Activated naive CD8-positive, alpha-beta T cell (primary cell): Measurements from ENCODE around the gene OR6X1.
A peak's percentile ranks its signal among the peaks of the same experiment; 100 is the strongest.
"Not testable (repeated sequence)": the region's sequence is repeated elsewhere in the genome, so short reads cannot be mapped to it uniquely, and the experiment has no call there.

Experiments used
- H3K27ac Mint-ChIP-seq: one replicate; pipeline ENCODE4 v1.8.0; 2021; ENCODE audit warnings: mixed read lengths
- H3K27me3 Mint-ChIP-seq: one replicate; pipeline ENCODE4 v1.8.0; 2021; ENCODE audit warnings: mixed read lengths
- H3K36me3 Mint-ChIP-seq: one replicate; pipeline ENCODE4 v1.8.0; 2021; ENCODE audit warnings: mixed read lengths
- H3K4me1 Mint-ChIP-seq: one replicate; pipeline ENCODE4 v1.8.0; 2021; ENCODE audit warnings: low read depth, mixed read lengths
- H3K4me3 Mint-ChIP-seq: one replicate; pipeline ENCODE4 v1.8.0; 2021; ENCODE audit warnings: mild to moderate bottlenecking, mixed read lengths
- H3K9me3 Mint-ChIP-seq: one replicate; pipeline ENCODE4 v1.8.0; 2021; ENCODE audit warnings: low read depth, mixed read lengths

Gene OR6X1

DNA sequence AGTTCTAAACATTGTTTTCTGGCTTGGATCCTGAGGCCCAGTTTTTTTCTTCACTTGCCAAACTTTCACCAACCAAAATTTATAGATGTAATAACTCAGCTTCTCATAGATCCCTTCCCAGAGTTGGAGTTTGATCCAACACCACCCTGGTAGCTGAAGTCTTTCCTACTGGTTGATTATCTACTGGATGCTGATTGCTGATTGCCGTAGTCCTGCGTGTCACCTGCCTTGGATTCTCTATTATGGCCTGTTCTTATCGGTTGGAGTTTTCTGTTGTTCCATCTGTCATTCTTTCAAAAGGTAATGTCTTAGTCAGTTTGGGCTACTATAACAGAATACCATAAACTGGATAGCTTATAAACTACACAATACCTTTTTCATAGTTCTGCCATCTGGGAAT lies 17.3 kb upstream of the OR6X1 start:
- no peaks in the 10 kb centered on the region for H3K4me1 Mint-ChIP-seq
- no peak overlapping the region for H3K27ac Mint-ChIP-seq
- H3K27me3 Mint-ChIP-seq: no peaks in the 10 kb centered on the region
- no peaks in the 10 kb centered on the region for H3K9me3 Mint-ChIP-seq
- no peak overlapping the region for H3K4me3 Mint-ChIP-seq
- no peaks in the 10 kb centered on the region for H3K36me3 Mint-ChIP-seq

DNA sequence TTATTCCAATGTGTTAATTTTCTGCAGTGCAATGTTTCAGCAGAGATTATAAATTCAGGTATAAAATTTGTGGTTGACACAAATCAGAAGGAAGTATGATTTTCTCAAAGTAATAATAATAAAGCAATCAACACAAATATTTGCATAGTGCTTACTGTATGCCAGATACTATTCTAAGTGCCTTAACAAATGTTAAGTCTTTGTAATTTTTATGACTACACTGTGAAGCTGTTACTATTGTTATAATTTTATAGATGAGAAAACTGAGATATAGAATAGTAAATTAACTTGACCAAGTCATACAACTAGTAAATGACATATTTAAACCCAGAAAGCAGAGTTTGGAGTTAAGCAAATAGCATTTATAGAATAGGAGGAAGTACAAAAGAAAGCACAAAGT lies 16.4 kb upstream of the OR6X1 start:
- Mint-ChIP-seq H3K4me1 (no peaks in the 10 kb centered on the region), H3K27me3 (no peaks in the 10 kb centered on the region), H3K27ac (no peak overlapping the region), H3K9me3 (no peaks in the 10 kb centered on the region), H3K36me3 (no peaks in the 10 kb centered on the region), H3K4me3 (no peak overlapping the region)

DNA sequence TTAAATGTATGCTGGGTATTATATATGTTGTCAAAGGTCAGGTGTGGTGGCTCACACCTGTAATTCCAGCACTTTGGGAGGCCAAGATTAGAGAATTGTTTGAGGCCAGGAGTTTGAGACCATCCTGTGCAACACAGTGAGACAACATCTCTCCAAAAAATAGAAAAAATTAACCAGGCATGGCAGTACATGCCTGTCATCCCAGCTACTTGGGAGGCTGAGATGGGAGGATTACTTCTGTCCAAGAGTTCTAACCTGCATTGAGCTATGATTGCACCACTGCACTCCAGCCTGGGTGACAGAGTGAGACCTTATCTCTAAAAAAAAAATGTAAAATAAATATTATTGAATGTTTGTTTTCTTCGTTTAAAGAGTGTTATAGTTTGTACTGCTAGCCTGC lies 11.3 kb upstream of the OR6X1 start:
- peaks cover 6% of the 10 kb centered on the region for H3K36me3 Mint-ChIP-seq
- no peak overlapping the region for H3K27ac Mint-ChIP-seq
- H3K27me3 Mint-ChIP-seq: no peaks in the 10 kb centered on the region
- H3K4me1 Mint-ChIP-seq: no peaks in the 10 kb centered on the region
- no peak overlapping the region for H3K4me3 Mint-ChIP-seq
- H3K9me3 Mint-ChIP-seq: peaks cover 23% of the 10 kb centered on the region

DNA sequence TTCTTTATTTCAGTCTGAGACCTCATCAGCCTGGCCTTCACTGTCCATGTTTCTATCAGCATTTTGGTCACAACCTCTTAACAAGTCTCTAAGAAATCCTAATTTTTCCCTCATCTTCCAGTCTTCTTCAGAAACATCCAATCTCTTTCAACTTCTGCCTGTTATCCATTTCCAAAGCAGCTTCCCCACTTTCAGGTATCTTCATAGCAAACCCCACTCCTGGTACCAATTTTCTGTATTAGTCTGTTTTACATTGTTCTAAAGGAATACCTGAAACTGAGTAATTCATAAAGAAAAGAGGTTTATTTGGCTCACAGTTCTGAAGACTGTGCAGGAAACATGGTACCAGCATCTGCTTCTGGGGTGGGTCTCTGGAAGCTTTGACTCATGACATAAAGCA lies 8.1 kb upstream of the OR6X1 start:
- H3K36me3 Mint-ChIP-seq: peaks cover 6% of the 10 kb centered on the region
- H3K4me3 Mint-ChIP-seq: no peak overlapping the region
- peaks cover 4% of the 10 kb centered on the region for H3K27me3 Mint-ChIP-seq
- H3K9me3 Mint-ChIP-seq: peaks cover 23% of the 10 kb centered on the region
- H3K27ac Mint-ChIP-seq: no peak overlapping the region
- no peaks in the 10 kb centered on the region for H3K4me1 Mint-ChIP-seq

DNA sequence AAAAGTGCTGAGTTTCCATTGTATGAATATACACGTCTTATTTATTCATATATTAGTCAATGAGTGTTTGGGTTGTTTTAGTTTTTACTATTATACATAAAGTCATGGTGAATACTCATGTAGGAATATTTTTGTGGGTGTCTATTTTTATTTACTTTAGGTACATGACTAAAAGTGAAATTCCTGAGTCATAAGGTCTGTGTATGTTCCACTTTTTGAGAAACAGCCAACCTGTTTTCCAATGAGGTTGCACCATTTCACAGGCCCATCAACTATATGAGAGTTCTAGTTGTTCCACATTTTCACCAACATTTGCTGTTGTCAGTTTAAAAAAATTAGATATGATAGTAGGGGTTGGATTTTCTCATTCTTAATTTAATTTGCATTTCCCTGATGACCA lies 6.6 kb upstream of the OR6X1 start:
- peaks cover 4% of the 10 kb centered on the region for H3K27me3 Mint-ChIP-seq
- peaks cover 23% of the 10 kb centered on the region for H3K9me3 Mint-ChIP-seq
- H3K36me3 Mint-ChIP-seq: peaks cover 6% of the 10 kb centered on the region
- no peak overlapping the region for H3K4me3 Mint-ChIP-seq
- H3K27ac Mint-ChIP-seq: no peak overlapping the region
- no peaks in the 10 kb centered on the region for H3K4me1 Mint-ChIP-seq

DNA sequence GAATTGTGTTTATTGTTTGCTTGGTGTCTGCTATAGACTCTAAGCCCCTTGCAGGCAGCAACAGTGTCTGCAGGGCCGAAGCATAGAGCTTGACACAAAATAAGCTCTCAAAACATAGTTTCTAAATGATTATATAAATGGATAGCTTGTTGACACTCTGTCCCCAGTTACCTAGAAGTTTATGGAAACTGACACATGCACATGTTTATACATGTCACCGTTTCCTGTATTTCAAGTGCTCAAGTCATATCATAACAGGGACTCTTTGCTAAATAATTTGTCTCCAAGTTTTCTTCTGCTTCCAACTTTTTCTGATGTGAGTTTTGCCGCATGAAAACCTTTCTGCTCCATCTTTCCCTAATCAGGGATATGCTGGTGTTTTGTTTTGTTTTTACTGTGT lies 3.7 kb upstream of the OR6X1 start:
- no peak overlapping the region for H3K4me3 Mint-ChIP-seq

DNA sequence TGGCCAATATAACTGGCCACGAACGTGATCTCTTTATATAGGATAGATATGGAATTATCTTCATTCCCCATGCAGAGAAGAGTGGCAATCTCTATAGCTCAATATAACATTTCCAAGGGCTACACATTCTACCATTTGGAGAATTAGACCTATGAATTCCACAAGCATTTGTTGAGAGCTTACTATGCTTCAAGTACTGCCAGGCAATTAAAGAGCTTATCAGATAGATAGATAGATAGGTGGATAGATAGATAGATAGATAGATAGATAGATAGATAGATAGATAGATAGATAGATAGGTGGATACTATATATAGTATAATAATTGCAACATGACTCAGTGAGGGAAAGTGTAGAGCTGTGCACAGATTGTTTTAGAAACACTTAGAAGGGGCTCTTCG lies 1.5 kb upstream of the OR6X1 start:
- peaks cover 30% of the 10 kb centered on the region for H3K27me3 Mint-ChIP-seq
- H3K4me1 Mint-ChIP-seq: no peaks in the 10 kb centered on the region
- H3K27ac Mint-ChIP-seq: no peak overlapping the region
- no peak overlapping the region for H3K4me3 Mint-ChIP-seq
- H3K9me3 Mint-ChIP-seq: no peaks in the 10 kb centered on the region
- peaks cover 5% of the 10 kb centered on the region for H3K36me3 Mint-ChIP-seq

More for the DNA sequence above, 3.7 kb upstream of the OR6X1 start:
- H3K27ac Mint-ChIP-seq: no peak overlapping the region
- peaks cover 6% of the 10 kb centered on the region for H3K36me3 Mint-ChIP-seq
- H3K27me3 Mint-ChIP-seq: peaks cover 12% of the 10 kb centered on the region
- peaks cover 12% of the 10 kb centered on the region for H3K9me3 Mint-ChIP-seq
- no peaks in the 10 kb centered on the region for H3K4me1 Mint-ChIP-seq

DNA sequence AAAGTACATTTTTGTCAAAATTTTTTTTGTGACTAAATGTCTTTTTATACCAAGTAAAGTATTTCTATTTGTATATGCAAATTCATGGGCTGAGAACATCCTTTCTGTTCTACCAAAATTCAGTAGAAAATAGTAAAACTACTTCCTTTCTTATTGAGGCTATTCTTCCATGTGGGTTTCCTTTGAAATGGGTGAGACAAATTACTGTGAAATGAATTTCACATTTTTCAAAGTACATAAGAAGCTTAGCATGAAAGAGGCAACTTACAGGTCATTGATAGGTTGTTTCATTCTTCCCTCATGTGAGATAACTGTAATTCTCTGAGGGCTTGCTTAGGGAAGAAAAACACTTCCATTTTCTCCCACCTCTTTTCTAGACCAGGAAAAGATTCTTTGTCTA lies 1.0 kb upstream of the OR6X1 start:
- H3K27me3 Mint-ChIP-seq: peaks cover 32% of the 10 kb centered on the region
- H3K27ac Mint-ChIP-seq: no peak overlapping the region
- H3K36me3 Mint-ChIP-seq: peaks cover 5% of the 10 kb centered on the region
- H3K9me3 Mint-ChIP-seq: no peaks in the 10 kb centered on the region
- no peak overlapping the region for H3K4me3 Mint-ChIP-seq
- no peaks in the 10 kb centered on the region for H3K4me1 Mint-ChIP-seq

DNA sequence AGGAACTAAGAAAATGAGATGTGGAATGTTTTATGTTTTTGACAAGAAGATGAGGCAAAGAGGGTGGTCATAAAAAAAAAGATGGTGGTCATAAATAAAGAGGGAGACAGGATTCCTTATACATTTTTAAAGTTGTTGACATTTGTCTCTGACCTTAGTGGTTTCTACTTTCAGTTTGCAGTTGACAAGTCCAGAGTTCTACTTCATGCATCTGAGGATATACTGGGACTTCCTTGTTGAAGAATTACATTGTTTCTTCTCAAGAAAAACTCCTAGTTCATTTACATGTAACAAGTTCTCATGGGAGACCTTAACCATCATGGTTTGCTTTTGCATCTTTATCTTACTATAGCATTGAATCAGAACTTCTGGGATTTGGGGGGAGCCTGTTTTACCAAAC lies 1.2 kb downstream of the OR6X1 start:
- peaks cover 30% of the 10 kb centered on the region for H3K27me3 Mint-ChIP-seq
- no peaks in the 10 kb centered on the region for H3K9me3 Mint-ChIP-seq
- peaks cover 5% of the 10 kb centered on the region for H3K36me3 Mint-ChIP-seq
- no peak overlapping the region for H3K27ac Mint-ChIP-seq
- H3K4me1 Mint-ChIP-seq: no peaks in the 10 kb centered on the region
- no peak overlapping the region for H3K4me3 Mint-ChIP-seq

DNA sequence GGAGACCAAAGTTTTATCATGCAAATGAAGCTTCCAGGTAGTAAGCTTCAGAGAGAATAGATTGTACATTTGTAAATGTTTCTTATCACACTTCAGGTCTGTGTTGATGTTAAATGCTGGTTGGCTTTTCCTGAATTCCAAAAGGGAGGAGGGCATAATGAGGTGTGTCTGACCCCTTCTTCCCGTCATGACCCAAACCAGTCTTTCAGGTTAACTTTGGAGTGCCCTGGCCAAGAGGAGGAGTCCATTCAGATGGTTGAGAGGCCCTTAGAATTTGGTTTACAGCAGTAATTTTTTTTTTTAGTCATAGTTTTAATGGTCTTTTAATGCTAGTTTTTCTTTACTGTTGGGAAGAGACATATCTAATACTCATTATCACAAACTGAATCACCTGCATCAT lies 2.5 kb downstream of the OR6X1 start:
- Mint-ChIP-seq H3K4me3 (no peak overlapping the region), H3K27ac (no peak overlapping the region), H3K36me3 (peaks cover 8% of the 10 kb centered on the region), H3K27me3 (peaks cover 35% of the 10 kb centered on the region), H3K4me1 (no peaks in the 10 kb centered on the region), H3K9me3 (no peaks in the 10 kb centered on the region)

DNA sequence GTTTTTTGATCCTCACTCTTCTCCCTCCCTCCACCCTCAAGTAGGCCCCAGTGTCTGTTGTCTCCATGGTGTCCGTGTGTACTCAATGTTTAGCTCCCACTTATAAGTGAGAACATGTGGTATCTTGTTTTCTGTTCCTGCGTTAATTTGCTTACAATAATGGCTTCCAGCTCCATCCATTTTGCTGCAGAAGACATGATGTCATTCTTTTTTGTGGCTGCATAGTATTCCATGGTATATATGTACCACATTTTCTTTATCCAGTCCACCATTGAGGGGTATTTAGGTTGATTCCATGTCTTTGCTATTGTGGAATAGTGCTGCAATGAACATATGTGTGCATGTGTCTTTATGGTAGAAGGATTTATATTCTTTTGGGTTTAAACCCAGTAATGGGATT lies 6.0 kb downstream of the OR6X1 start:
- H3K36me3 Mint-ChIP-seq, H3K4me3 Mint-ChIP-seq, H3K4me1 Mint-ChIP-seq, H3K27ac Mint-ChIP-seq, H3K9me3 Mint-ChIP-seq: not testable (repeated sequence)
- peaks cover 30% of the 10 kb centered on the region for H3K27me3 Mint-ChIP-seq

DNA sequence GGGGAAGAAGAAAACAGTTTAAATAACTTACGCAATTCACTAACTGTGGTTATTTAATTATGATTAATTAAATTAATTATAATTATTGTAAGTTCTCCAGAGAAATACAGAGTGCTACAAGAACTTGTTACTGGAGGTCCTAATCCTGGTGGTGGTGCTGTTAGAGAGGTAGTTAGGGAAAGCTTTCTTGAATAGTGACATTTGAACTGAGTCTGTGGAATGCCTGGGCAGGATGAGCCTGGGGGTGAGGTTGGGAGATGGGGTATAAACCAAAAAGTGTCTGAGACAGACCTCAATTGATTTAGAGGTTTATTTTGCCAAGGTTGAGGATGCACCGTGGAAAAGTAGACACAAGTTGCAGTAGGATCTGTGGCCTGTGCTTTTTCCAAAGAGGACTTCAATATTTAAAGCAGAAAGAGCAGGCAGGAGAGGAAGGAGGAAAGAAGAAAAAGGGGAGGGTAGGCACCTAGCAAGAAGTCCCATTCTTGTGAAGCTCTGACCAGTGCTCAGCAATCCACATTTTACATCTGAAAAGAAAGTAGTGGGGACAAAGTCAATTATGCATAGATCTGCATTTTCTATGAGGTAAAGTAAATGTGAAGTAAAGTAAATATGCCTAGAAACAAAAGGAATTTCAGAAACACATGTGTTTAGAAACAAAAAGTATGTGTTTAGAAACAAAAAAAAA lies 8.4 kb downstream of the OR6X1 start:
- H3K4me3 Mint-ChIP-seq: no peak overlapping the region
- H3K9me3 Mint-ChIP-seq: no peaks in the 10 kb centered on the region
- H3K27ac Mint-ChIP-seq: no peak overlapping the region
- peaks cover 9% of the 10 kb centered on the region for H3K27me3 Mint-ChIP-seq
- peaks cover 4% of the 10 kb centered on the region for H3K36me3 Mint-ChIP-seq
- H3K4me1 Mint-ChIP-seq: peaks cover 7% of the 10 kb centered on the region

DNA sequence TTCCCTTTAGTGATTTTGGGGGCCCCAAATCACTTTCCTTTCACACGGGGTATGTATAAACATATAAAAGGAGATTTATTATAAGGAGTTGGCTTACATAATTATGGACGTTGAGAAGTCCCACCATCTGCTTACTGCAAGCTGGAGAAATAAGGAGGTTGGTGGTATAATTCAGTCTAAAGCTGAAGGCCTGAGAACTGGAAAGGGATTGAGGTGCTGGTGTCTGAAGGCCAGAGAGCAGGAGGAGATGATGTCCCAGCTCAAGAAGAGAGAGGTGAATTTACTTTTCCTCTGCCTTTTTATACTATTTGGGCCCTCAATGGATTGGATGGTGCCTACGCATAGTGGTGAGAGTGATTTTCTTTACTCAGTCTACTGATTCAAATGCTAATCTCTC lies 11.6 kb downstream of the OR6X1 start:
- peaks cover under 1% of the 10 kb centered on the region for H3K27me3 Mint-ChIP-seq
- no peaks in the 10 kb centered on the region for H3K9me3 Mint-ChIP-seq
- peak overlapping the region; percentile 97 for H3K27ac Mint-ChIP-seq
- H3K4me3 Mint-ChIP-seq: peak overlapping the region; percentile 97
- H3K36me3 Mint-ChIP-seq: peaks cover 9% of the 10 kb centered on the region
- peaks cover 30% of the 10 kb centered on the region for H3K4me1 Mint-ChIP-seq

DNA sequence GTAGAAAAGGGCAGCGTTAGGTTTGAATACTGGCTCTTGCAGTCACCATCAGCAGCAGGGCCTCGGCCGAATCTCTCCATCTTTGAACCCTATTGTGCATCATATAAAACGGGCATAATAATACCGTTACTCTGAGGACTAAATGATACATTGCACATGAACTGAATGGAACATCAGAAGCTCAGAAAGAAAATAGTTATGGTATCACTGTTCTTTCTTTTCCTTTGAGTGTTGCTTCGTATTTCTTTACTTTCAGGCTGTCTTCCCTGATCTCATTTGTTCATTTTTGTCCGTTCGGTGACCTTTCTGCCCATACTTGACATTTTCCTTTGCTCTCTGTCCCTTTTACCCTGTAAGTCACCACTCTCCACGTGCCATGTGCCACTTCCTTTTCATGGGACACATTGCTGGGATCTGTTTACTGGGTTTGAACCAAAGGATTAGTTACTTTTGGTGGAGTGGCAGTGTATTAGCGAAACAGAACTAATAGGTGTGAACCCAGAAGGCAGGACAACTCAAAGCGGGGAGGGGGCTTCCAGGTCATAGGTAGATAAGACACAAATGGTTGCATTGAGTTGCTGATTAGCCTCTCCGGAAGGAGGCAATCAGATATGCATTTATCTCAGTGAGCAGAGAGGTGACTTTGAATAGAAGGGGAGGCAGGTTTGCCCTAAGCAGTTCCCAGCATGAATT lies 12.1 kb downstream of the OR6X1 start:
- no peaks in the 10 kb centered on the region for H3K9me3 Mint-ChIP-seq

DNA sequence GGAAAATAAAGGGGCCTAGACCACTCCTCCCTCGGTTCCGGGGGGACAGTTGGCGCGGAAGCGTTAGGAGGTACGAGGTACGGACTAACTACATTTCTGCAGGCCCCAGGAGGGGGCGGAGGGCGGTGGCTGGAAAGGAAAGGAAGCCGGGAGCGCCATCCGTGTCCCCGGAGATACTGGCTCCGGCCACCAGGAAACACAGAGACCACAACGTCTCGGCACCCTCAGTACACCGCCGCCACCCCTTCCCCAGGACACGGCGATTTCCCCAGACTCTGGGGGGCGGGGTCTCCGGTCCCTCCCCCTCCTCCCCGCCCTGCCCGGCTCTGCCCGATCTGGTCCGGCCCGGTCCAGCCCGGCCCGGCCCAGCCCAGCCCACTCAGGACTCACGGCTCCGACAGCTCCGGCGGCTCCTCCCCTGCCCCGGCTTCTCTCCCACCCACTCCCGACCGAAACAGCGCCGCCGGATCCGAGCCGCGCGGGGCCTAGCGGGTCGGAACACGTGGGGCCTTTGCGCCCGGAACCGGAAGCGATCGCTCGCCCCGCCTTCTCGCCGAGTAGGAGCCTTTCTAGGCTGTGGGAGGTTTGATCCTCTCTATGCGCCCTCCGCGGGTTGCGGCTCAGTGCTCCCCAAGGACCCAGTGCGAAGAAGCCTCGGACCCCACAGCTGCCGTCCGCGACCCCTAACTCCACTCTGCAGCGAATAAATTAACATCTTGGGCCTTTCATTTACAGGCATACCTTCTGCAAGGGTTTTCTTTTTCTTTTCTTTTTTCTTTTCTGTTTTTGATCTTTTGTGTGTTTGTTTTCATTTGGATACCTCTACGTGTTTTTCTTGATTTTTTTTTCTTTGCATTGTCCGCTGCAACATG lies 12.9 kb downstream of the OR6X1 start, which contains the start of gene ZNF202:
Gene ZNF202, minus strand, starts transcription at position 502 of the 872 bp plus-strand sequence. CDS start 10,772 bp downstream, outside the sequence.
- Mint-ChIP-seq H3K4me1 (peaks cover 39% of the 10 kb centered on the region), H3K27me3 (no peaks in the 10 kb centered on the region), H3K4me3 (peak within 1 kb of the TSS; percentile 97), H3K27ac (peak within 1 kb of the TSS; percentile 97), H3K9me3 (no peaks in the 10 kb centered on the region), H3K36me3 (peaks cover 9% of the 10 kb centered on the region)

More for the DNA sequence above, 12.1 kb downstream of the OR6X1 start:
- H3K36me3 Mint-ChIP-seq: peaks cover 9% of the 10 kb centered on the region
- H3K27me3 Mint-ChIP-seq: no peaks in the 10 kb centered on the region
- peak overlapping the region; percentile 97 for H3K4me3 Mint-ChIP-seq
- peaks cover 35% of the 10 kb centered on the region for H3K4me1 Mint-ChIP-seq
- peak overlapping the region; percentile 97 for H3K27ac Mint-ChIP-seq
